Measurements from ENCODE around the gene ARHGAP8.

- TF ChIP-seq POLR2AphosphoS5 (IDR thresholded peaks at IDR 0.05; ENCODE audit: borderline replicate concordance, low read depth, low read length) (no peak), FOXP2 (optimal IDR thresholded peaks at IDR 0.05; ENCODE audit: control extremely low read depth, extremely low read length, insufficient read depth) (no peak)
Observed at GRCh38 chr22:44738347-44738715, 14.0 kb upstream of the ARHGAP8 start.

Measured in SK-N-MC (cell line).